ENCODE measurements around the gene NKIRAS2.

Gene NKIRAS2

DNA sequence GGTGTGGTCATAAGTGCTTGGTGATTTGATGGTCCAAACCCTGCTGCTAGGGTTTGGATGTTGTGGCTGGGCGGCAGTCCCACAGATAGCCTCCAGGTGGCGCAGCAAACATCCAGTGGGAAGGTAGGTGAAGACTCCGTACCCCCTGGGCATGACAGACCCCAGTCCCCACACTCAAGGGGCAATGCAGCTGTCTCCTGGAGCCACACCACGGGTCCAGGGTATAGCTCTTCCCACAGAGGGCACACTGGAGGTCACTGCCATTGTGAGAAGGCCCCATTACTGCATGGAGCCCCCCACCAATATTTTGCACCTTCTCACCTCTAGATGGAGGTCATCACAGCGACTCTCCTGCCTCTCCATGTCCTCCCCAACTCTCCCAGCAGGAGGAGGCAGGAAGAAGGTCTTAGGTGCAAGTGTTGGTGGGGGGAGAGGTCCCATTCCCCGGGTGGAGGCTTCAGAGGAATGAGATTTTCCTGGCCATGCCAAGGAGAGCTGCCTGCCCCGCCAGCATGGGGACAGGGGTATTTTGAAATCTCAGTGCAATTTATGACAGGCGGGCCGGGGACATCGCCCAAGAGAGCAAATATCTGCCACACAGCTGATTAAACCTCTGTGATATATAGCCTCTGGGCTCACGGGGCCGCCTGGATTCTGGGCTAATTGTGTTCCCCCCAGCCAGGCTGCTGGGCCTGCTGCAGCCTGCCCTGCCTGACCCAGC is 47.6 kb downstream of the NKIRAS2 start:
- TF ChIP-seq, protein P1, sequence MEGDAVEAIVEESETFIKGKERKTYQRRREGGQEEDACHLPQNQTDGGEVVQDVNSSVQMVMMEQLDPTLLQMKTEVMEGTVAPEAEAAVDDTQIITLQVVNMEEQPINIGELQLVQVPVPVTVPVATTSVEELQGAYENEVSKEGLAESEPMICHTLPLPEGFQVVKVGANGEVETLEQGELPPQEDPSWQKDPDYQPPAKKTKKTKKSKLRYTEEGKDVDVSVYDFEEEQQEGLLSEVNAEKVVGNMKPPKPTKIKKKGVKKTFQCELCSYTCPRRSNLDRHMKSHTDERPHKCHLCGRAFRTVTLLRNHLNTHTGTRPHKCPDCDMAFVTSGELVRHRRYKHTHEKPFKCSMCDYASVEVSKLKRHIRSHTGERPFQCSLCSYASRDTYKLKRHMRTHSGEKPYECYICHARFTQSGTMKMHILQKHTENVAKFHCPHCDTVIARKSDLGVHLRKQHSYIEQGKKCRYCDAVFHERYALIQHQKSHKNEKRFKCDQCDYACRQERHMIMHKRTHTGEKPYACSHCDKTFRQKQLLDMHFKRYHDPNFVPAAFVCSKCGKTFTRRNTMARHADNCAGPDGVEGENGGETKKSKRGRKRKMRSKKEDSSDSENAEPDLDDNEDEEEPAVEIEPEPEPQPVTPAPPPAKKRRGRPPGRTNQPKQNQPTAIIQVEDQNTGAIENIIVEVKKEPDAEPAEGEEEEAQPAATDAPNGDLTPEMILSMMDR (IDR thresholded peaks at IDR 0.05; ENCODE audit: poor library complexity, severe bottlenecking), result peak; percentile 83
- no peak for DNase-seq (ENCODE audit: low spot score)
- Histone ChIP-seq H3K4me1 (ENCODE audit: insufficient read depth, poor library complexity, severe bottlenecking) (no peaks in the 10 kb centered on the region), H3K9me3 (ENCODE audit: severe bottlenecking) (no peaks in the 10 kb centered on the region), H3K27me3 (ENCODE audit: insufficient read depth, poor library complexity, severe bottlenecking) (peaks cover 8% of the 10 kb centered on the region), H3K36me3 (ENCODE audit: low read depth) (no peaks in the 10 kb centered on the region), H3K4me3 (ENCODE audit: severe bottlenecking) (no peak overlapping the region), H3K27ac (ENCODE audit: poor library complexity, severe bottlenecking) (no peak overlapping the region)
- ATAC-seq (ENCODE audit: low read depth), result peak; percentile 53

- Histone ChIP-seq H3K4me1 (ENCODE audit: insufficient read depth, poor library complexity, severe bottlenecking) (no peaks in the 10 kb centered on the region), H3K27me3 (ENCODE audit: insufficient read depth, poor library complexity, severe bottlenecking) (peaks cover 8% of the 10 kb centered on the region), H3K27ac (ENCODE audit: poor library complexity, severe bottlenecking) (no peak overlapping the region), H3K4me3 (ENCODE audit: severe bottlenecking) (no peak overlapping the region), H3K36me3 (ENCODE audit: low read depth) (no peaks in the 10 kb centered on the region), H3K9me3 (ENCODE audit: severe bottlenecking) (no peaks in the 10 kb centered on the region)
- ATAC-seq (ENCODE audit: low read depth), result peak; percentile 61
- TF ChIP-seq, protein P1 (IDR thresholded peaks at IDR 0.05; ENCODE audit: poor library complexity, severe bottlenecking), result no peak
- no peak for DNase-seq (ENCODE audit: low spot score)
Observed at GRCh38 chr17:42068979-42069378, 49.1 kb downstream of the NKIRAS2 start.

DNA sequence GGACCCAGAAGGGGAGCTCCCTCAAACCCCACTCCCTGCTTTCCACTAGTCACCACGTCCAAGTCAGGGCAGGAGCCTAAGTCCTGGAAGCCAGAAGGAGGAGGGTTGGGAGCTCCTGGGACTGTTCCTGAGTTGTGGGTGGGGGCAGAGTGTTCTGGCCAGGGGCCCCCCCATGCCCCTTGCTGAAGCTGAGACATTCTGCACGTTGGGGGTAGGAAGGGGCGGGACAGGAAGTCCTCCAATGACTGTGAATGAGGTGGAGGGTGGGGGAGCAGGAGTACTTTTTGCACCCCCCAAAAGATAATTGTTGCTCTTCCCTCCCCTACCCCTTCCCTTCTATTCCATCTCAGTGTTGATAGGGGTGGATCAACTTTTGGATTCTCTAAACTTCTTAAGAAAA is 51.9 kb downstream of the NKIRAS2 start:
- TF ChIP-seq, protein P1 (IDR thresholded peaks at IDR 0.05; ENCODE audit: poor library complexity, severe bottlenecking), result no peak
- no peak overlapping the region for H3K4me3 ChIP-seq (ENCODE audit: severe bottlenecking)
- no peak for DNase-seq (ENCODE audit: low spot score)
- no peaks in the 10 kb centered on the region for H3K36me3 ChIP-seq (ENCODE audit: low read depth)
- no peak for ATAC-seq (ENCODE audit: low read depth)
- no peaks in the 10 kb centered on the region for H3K9me3 ChIP-seq (ENCODE audit: severe bottlenecking)
- H3K27ac ChIP-seq (ENCODE audit: poor library complexity, severe bottlenecking), result no peak overlapping the region
- peaks cover 8% of the 10 kb centered on the region for H3K27me3 ChIP-seq (ENCODE audit: insufficient read depth, poor library complexity, severe bottlenecking)
- H3K4me1 ChIP-seq (ENCODE audit: insufficient read depth, poor library complexity, severe bottlenecking), result no peaks in the 10 kb centered on the region

- Histone ChIP-seq H3K27ac (ENCODE audit: poor library complexity, severe bottlenecking) (no peak overlapping the region), H3K36me3 (ENCODE audit: low read depth) (no peaks in the 10 kb centered on the region), H3K27me3 (ENCODE audit: insufficient read depth, poor library complexity, severe bottlenecking) (peaks cover 8% of the 10 kb centered on the region), H3K4me3 (ENCODE audit: severe bottlenecking) (no peak overlapping the region), H3K4me1 (ENCODE audit: insufficient read depth, poor library complexity, severe bottlenecking) (no peaks in the 10 kb centered on the region), H3K9me3 (ENCODE audit: severe bottlenecking) (no peaks in the 10 kb centered on the region)
- peak; percentile 28; the same call in 1 of the 3 replicates for ATAC-seq (ENCODE audit: low read depth)
- TF ChIP-seq, protein P1 (IDR thresholded peaks at IDR 0.05; ENCODE audit: poor library complexity, severe bottlenecking), result no peak
- no peak for DNase-seq (ENCODE audit: low spot score)
Observed at GRCh38 chr17:42072323-42073187, 52.7 kb downstream of the NKIRAS2 start.
